CD14-positive monocyte (primary cell): Measurements from ENCODE around the gene TTC38. TPM values are rescaled to one million over a fixed set of nuclear protein-coding genes. Genes with fewer than 3 reads are reported as not detected.

Experiments
- DNase-seq, 3 donors: peaks; one replicate each; pipeline ENCODE4 v3.0.0-alpha.2; 2011 to 2022
- H2AFZ ChIP-seq: 2 replicates; pipeline ENCODE4 v1.6.0; 2012; ENCODE audit warnings: mild to moderate bottlenecking, low read depth, low read length, inconsistent platforms; ENCODE audit not compliant: insufficient read depth, poor library complexity, severe bottlenecking
- H3K27ac ChIP-seq, 2 donors: 1 replicate in 1 of 2; 2 replicates in 1 of 2; pipeline ENCODE4 v1.5.1; 2012 to 2013; ENCODE audit warnings: low read length in 2 of 2, control low read depth in 1 of 2, inconsistent platforms in 1 of 2, low read depth in 1 of 2, mild to moderate bottlenecking in 1 of 2
- H3K27me3 ChIP-seq, 2 donors: one replicate each; pipeline versions ENCODE4 v1.6.0 to v1.6.1; 2011 to 2013; ENCODE audit warnings: low read length in 2 of 2; ENCODE audit not compliant: control insufficient read depth in 2 of 2, insufficient read depth in 2 of 2
- H3K36me3 ChIP-seq, 2 donors: replicated peaks in 1 of 2; 1 replicate in 1 of 2; 2 replicates in 1 of 2; pipeline versions ENCODE4 v1.5.1 to v1.6.1; 2012 to 2013; ENCODE audit warnings: low read length in 2 of 2, control low read depth in 1 of 2, inconsistent platforms in 1 of 2, mild to moderate bottlenecking in 1 of 2; ENCODE audit not compliant: insufficient read depth in 2 of 2, control insufficient read depth in 1 of 2
- H3K4me1 ChIP-seq, 2 donors: 1 replicate in 1 of 2; 2 replicates in 1 of 2; pipeline versions ENCODE4 v1.5.1 to v1.6.1; 2012 to 2013; ENCODE audit warnings: low read length in 2 of 2, control low read depth in 1 of 2, inconsistent platforms in 1 of 2, mild to moderate bottlenecking in 1 of 2, moderate library complexity in 1 of 2; ENCODE audit not compliant: insufficient read depth in 2 of 2, control insufficient read depth in 1 of 2
- H3K4me2 ChIP-seq: replicated peaks from 2 replicates; pipeline ENCODE3; 2012; ENCODE audit warnings: low read length, moderate library complexity, mild to moderate bottlenecking; ENCODE audit not compliant: poor library complexity, severe bottlenecking; ENCODE audit errors: extremely low read depth
- H3K4me3 ChIP-seq, 3 experiments: fragments of 200-600 bp in 1 of 3; sonication (generic) in 1 of 3; replicated peaks in 1 of 3; 1 replicate in 2 of 3; 2 replicates in 1 of 3; pipeline ENCODE4 v1.5.1; 2011 to 2013; ENCODE audit warnings: low read length in 3 of 3, mild to moderate bottlenecking in 3 of 3, control low read depth in 2 of 3, low read depth in 2 of 3, inconsistent platforms in 1 of 3, moderate library complexity in 1 of 3
- H3K79me2 ChIP-seq: 2 replicates; pipeline ENCODE4 v1.6.0; 2012; ENCODE audit warnings: mild to moderate bottlenecking, control low read depth, inconsistent platforms, low read length, moderate library complexity; ENCODE audit not compliant: insufficient read depth
- H3K9ac ChIP-seq: 2 replicates; pipeline ENCODE4 v1.6.0; 2017; ENCODE audit warnings: low read length, mild to moderate bottlenecking; ENCODE audit not compliant: insufficient read depth, poor library complexity, severe bottlenecking
- H3K9me3 ChIP-seq, 2 donors: replicated peaks in 1 of 2; 1 replicate in 1 of 2; 2 replicates in 1 of 2; pipeline versions ENCODE4 v1.5.1 to v1.6.1; 2012 to 2013; ENCODE audit warnings: low read length in 2 of 2, control low read depth in 1 of 2; ENCODE audit not compliant: control insufficient read depth in 1 of 2, insufficient read depth in 1 of 2
- H4K20me1 ChIP-seq: 2 replicates; pipeline ENCODE4 v1.6.0; 2012; ENCODE audit warnings: mild to moderate bottlenecking, low read length, control low read depth, moderate library complexity; ENCODE audit not compliant: insufficient read depth
- H3K27ac Mint-ChIP-seq, 7 donors: one replicate each; pipeline ENCODE4 v1.8.0; 2020; ENCODE audit warnings: mild to moderate bottlenecking in 7 of 7, mixed read lengths in 7 of 7, moderate library complexity in 6 of 7, inconsistent platforms in 2 of 7
- H3K27me3 Mint-ChIP-seq, 3 donors: one replicate each; pipeline ENCODE4 v1.8.0; 2021 to 2022; ENCODE audit warnings: low read depth in 3 of 3, mild to moderate bottlenecking in 3 of 3, mixed read lengths in 3 of 3, moderate library complexity in 3 of 3, inconsistent platforms in 1 of 3
- H3K36me3 Mint-ChIP-seq, 2 donors: one replicate each; pipeline ENCODE4 v1.8.0; 2020; ENCODE audit warnings: mixed read lengths in 2 of 2, inconsistent platforms in 1 of 2, mild to moderate bottlenecking in 1 of 2
- H3K4me1 Mint-ChIP-seq: one replicate; pipeline ENCODE4 v1.8.0; 2020; ENCODE audit warnings: mild to moderate bottlenecking, mixed read lengths
- H3K4me3 Mint-ChIP-seq, 2 donors: one replicate each; pipeline ENCODE4 v1.8.0; 2020; ENCODE audit warnings: mild to moderate bottlenecking in 2 of 2, mixed read lengths in 2 of 2, moderate library complexity in 1 of 2
- H3K9me3 Mint-ChIP-seq, 7 donors: one replicate each; pipeline ENCODE4 v1.8.0; 2020 to 2022; ENCODE audit warnings: mixed read lengths in 7 of 7, mild to moderate bottlenecking in 6 of 7, moderate library complexity in 6 of 7, inconsistent platforms in 2 of 7
- WGBS: methylation state at CpG from one replicate; pipeline ENCODE4 v1.1.5; 2013; ENCODE audit warnings: missing lambda C conversion rate; ENCODE audit not compliant: insufficient coverage; 5-methylcytosine and 5-hydroxymethylcytosine counted together
- intact Hi-C, 2 donors: fragments of 100-400 bp; cut with micrococcal nuclease; formaldehyde crosslinking; loops; one replicate each; pipeline versions ENCODE4 v1.15.0 to v1.15.1; 2023
- polyA plus RNA-seq, 3 donors: library from polyadenylated mRNA; depleted of rRNA in 1 of 3; unstranded in 2 of 3; stranded (reverse) in 1 of 3; fragments of 300-500 nt in 2 of 3; fragments of >200 nt in 1 of 3; fragmentation: Illumina TruSeq in 2 of 3; gene quantifications; 1 replicate in 2 of 3; 2 replicates in 1 of 3; pipeline ENCODE4 v1.2.3, GENCODE V29; 2012 to 2021
- TF ChIP-seq, protein P1 (sequence below): fragments of 200-600 bp; IDR thresholded peaks from one replicate; pipeline ENCODE4 v1.8.0; 2022; ENCODE audit warnings: antibody characterized with exemption, mild to moderate bottlenecking

Gene TTC38
- polyA plus RNA-seq, 3 donors, result 14.7 to 22.5 (median 17.0) TPM

DNA sequence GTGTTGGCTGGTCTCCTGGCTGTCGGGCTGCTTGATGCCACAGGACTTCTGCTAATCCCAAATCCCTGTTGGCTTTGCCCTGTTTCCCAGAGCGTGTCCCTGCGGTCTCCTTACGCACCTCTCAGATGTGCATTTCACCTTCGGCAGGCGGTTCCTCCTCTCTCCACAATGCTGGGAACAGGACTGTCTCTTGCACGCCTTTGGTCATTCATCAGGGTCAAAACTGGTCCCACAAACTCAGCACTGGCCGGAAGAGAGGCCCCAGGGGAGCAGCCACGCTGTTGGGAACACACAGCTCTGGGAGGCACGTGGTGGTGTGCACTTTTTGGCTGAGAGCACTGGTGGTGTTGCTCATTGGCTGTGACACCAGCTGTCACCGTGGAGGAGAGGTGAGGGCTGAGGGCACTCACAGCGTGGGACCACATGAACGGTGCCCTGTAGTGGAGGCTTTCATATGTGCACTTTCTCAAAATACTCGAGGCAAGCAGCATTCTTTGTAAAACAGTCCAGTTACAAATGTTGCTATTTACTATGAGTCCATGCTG lies 52.4 kb downstream of the TTC38 start:
- Histone ChIP-seq H3K4me3 (no peak overlapping the region), H3K4me2 (no peak overlapping the region), H3K9me3 (no peaks in the 10 kb centered on the region), H2AFZ (no peak overlapping the region), H3K36me3 (peaks cover 70 to 95% of the 10 kb centered on the region in 2 donors), H3K79me2 (peaks cover 41% of the 10 kb centered on the region), H3K27ac (no peak overlapping the region), H3K27me3 (no peaks in the 10 kb centered on the region), H3K4me1 (no peaks in the 10 kb centered on the region), H4K20me1 (no peaks in the 10 kb centered on the region), H3K9ac (no peak overlapping the region)
- Mint-ChIP-seq H3K27me3 (peaks cover 0 to 2% (median 0%) of the 10 kb centered on the region in 3 donors), H3K9me3 (no peaks in the 10 kb centered on the region), H3K36me3 (peaks cover 87 to 100% of the 10 kb centered on the region in 2 donors), H3K4me3 (no peak overlapping the region), H3K4me1 (no peaks in the 10 kb centered on the region), H3K27ac (peak overlapping the region in 2 of 7 donors; percentile 61 to 62)
- TF ChIP-seq, protein P1, sequence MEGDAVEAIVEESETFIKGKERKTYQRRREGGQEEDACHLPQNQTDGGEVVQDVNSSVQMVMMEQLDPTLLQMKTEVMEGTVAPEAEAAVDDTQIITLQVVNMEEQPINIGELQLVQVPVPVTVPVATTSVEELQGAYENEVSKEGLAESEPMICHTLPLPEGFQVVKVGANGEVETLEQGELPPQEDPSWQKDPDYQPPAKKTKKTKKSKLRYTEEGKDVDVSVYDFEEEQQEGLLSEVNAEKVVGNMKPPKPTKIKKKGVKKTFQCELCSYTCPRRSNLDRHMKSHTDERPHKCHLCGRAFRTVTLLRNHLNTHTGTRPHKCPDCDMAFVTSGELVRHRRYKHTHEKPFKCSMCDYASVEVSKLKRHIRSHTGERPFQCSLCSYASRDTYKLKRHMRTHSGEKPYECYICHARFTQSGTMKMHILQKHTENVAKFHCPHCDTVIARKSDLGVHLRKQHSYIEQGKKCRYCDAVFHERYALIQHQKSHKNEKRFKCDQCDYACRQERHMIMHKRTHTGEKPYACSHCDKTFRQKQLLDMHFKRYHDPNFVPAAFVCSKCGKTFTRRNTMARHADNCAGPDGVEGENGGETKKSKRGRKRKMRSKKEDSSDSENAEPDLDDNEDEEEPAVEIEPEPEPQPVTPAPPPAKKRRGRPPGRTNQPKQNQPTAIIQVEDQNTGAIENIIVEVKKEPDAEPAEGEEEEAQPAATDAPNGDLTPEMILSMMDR, result no peak
- DNase-seq, result no peak
- WGBS, result 96% methylated on average over 14 of the region's 14 CpGs
- intact Hi-C loops, result no loop called here

DNA sequence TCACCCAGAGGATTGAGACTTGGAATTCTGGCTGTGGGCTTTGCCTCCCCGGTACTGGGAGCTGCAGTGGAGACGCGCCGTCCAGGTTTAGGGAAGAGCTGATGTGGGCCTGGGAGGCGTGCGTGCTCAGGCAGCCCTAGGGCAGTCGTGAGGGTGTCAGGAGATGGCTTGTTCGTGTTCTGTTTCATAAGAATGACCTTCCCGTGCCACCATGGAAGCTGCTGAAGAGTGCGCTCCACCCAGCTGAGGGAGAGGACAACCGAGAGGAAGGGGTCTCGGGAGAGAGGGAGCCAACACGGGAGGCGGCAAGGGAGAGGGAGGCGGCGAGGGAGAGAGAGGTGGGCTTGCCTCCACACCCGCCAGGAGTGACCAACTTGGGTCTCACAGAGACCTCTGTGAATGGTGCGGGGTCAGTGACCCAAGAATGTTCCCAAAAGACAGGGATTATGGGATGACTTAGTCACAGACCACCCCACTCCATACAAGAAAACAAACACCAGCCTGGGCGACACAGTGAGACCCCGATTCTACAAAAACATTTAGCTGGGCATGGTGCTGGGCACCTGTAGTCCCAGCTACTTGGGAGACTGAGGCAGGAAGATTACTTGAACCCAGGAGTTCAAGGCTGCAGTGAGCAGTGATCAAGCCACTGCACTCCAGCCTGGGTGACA lies 53.0 kb downstream of the TTC38 start:
- Histone ChIP-seq H3K4me3 (no peak overlapping the region), H3K9me3 (no peaks in the 10 kb centered on the region), H3K79me2 (peaks cover 41% of the 10 kb centered on the region), H3K27ac (no peak overlapping the region), H3K27me3 (no peaks in the 10 kb centered on the region), H4K20me1 (no peaks in the 10 kb centered on the region), H2AFZ (no peak overlapping the region), H3K36me3 (peaks cover 69 to 95% of the 10 kb centered on the region in 2 donors), H3K4me2 (no peak overlapping the region), H3K9ac (no peak overlapping the region), H3K4me1 (no peaks in the 10 kb centered on the region)
- 95% methylated on average over 17 of the region's 20 CpGs for WGBS
- no peaks in the 10 kb centered on the region for H3K4me1 Mint-ChIP-seq
- DNase-seq, result no peak
- peak overlapping the region in 3 of 7 donors; percentile 40 to 61 (median 61) for H3K27ac Mint-ChIP-seq
- H3K9me3 Mint-ChIP-seq, result no peaks in the 10 kb centered on the region
- H3K4me3 Mint-ChIP-seq, result no peak overlapping the region
- peaks cover 0 to 2% (median 0%) of the 10 kb centered on the region in 3 donors for H3K27me3 Mint-ChIP-seq
- TF ChIP-seq, protein P1, result no peak
- intact Hi-C loops, result no loop called here
- peaks cover 86 to 100% of the 10 kb centered on the region in 2 donors for H3K36me3 Mint-ChIP-seq
